Dermis microvascular lymphatic vessel endothelial cell (primary cell): ENCODE results near the gene ANKS1A. TPM values are rescaled to one million over a fixed set of nuclear protein-coding genes. Genes with fewer than 3 reads are reported as not detected.
"Not testable (repeated sequence)": the region's sequence is repeated elsewhere in the genome, so short reads cannot be mapped to it uniquely, and the experiment has no call there.

Experiments
- DNase-seq, 2 donors: peaks; one replicate each; pipeline versions ENCODE4 v3.0.0 to v3.0.0-alpha.2; 2010; ENCODE audit warnings: low read depth in 2 of 2
- total RNA-seq: library from RNA; depleted of rRNA; stranded (reverse); fragments of >200 nt; gene quantifications from 2 replicates; pipeline ENCODE4 v1.2.1, GENCODE V29; 2014

Gene ANKS1A
- total RNA-seq, 1 donor from 2014 or later: 20.0 TPM

- DNase-seq: no peak
These were observed 28.7 kb downstream of the ANKS1A start for GRCh38 chr6:34917626-34918285.

DNA sequence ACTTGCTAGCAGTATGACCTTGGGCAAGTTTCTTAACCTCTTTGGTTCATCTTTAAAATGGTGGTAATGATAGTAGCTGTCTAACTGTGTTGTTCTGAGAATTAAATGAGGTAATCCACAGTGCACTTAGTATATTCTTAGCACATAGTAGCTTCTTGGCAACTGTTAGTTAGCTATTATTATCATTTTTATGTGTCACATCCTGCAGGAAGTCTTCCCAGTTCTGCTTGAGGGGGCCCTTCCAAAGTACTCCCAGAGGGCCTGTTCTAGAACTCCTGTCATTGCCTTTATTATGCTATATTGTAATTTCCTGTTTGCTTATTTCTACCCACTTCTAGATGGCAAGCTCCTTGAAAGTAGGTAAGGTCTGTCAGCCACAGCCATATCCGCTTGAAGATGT lies 30.6 kb downstream of the ANKS1A start:
- DNase-seq: peak in 1 of 2 donors; percentile 77

GRCh38 chr6:34920097-34920496 lies 31.0 kb downstream of the ANKS1A start:
- no peak for DNase-seq

DNA sequence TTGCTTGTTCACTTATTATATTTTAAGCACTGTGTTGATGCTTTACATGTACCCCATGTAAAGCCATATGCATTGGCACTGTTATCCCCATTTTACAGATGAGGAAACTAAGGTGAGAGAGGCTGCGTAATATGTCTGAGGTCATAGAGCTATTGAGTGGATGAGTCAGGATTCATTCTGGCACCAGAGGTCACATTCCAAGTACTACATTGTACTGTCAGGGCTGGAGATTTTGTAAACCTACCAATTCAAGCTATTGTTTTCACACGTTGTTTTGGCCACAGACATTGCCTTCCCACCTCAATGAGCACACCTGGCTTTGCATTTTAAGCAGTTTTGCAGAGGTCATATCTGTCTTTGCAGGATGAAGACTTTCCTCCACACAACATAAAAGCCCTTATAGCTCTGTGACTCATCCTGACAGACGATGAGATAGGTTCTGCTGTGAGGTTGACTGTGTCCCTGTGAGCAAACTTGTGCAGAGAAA lies 33.2 kb downstream of the ANKS1A start:
- peak; percentile 10 to 41 for DNase-seq

DNA sequence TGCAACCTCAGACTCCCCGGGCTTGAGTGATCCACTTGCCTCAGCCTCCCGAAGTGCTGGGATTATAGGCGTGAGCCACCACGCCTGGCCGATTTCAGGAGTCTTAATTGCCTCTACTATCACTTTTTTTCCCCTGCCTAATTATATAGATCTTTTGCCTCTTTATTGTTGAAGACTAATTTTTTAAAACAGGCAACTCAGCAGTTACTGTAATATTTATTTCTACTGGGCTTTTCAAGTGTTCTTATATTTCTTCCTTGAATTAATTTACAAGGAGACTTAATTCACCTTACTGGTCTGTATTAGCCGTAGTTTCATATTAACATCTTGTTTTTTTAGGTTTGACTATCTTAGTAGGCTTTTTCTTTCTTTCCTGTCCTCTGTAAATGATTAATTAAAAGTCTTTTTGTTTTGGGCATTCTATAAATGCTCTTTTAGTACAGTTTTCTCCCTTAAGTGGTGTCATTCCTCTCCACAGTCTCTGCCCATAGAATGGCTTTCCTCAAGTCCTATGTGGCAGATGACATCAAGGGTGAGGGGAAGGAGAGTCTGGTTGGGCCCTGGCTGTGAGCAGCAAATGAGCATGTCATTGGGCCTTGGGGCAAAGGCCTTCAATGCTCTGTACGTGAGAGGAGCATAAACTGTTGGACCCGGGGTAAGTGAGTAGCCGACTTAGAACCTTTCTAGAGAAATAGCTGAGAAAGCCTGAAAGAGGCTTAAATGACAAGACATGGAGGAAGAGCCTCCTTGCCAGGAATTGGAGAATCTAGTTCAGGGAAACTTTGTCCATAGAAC lies 36.0 kb downstream of the ANKS1A start:
- no peak for DNase-seq

- DNase-seq: no peak
These were observed 37.6 kb downstream of the ANKS1A start for GRCh38 chr6:34926655-34927054.

- no peak for DNase-seq
These were observed 39.2 kb downstream of the ANKS1A start for GRCh38 chr6:34928220-34928619.

DNA sequence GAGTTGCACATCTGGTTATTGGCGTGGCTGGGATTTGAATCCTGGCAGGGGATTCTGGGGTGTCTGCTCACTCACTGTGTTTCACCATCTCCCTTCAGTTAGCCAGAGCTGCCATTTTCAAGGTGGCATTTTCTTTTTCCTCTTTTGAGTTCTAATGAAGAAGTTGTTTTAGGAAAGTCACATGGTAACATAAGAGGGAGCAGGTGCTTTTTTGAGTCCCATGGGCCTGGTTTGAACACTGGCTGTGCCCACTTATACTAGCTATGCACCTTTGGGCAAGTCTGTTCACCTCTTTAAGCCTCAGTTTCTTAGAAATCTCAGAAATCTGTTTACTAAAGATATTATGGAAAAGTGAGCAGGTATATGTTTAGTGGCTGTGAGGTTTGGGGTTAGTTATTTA lies 39.6 kb downstream of the ANKS1A start:
- DNase-seq: no peak

DNA sequence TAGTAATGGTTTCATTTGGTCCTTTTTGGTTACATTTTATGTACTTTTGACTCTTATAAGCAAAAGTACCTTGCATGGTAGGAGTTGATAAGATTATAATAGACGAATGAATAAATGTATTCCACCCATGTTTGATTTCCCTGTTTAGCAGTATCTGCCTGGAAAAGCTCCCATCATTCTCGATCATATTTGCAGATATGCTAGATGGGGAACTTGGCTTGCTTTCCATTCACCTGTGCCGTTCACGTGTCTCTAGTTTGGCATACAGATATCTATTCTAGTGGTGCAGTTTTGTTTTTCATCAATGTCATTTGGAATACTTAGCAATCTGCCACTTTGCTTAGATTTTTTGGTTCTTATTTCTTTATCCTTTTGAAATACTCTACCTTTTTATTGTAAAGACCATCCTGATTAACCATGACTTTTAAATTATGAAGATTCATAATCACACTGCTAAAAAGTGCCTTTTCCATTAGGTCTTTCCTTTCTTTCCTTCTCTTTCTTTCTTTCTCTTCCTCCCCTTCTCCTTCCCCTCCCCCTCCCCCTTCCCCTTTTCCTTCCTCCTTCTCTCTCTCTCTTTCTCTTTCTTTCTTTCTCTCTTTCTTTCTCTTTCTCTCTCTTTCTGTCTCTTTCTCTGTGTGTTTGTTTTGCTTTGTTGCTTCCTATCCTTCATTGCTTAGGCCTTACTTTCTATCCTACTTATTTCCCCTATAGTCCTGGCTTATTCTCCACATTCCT lies 40.4 kb downstream of the ANKS1A start:
- DNase-seq: no peak

DNA sequence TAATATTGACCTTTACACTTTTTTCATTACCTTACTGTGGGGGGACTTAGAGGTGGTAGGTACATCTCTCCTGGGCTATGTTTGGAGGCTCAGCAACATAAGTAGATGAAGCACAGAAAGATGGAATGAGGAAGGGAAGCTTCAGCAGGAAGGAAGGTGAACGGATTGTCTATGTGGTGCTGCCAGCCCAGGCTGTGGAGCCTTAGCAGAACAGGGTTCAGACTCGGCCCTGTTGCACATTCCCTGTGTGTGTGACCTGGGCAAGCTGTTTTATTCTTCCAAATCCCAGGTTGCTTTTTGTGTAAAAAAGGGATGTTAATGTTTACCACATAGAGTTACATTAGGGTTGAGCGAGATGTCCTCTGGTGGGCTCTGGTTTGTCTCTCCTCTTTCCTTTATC lies 41.2 kb downstream of the ANKS1A start:
- peak in 1 of 2 donors; percentile 17 for DNase-seq

DNA sequence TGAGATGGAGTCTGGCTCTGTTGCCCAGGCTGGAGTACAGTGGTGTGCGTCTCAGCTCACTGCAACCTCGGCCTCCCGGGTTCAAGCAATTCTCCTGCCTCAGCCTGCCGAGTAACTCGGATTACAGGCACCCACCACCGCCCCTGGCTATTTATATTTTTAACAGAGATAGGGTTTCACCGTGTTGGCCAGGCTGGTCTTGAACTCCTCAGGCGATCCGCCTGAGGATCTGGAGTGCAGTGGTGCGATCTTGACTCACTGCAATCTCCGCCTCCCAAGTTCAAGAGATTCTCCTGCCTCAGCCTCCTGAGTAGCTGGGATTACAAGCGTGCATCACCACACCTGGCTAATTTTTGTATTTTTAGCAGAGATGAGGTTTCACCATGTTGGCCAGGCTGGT lies 43.1 kb downstream of the ANKS1A start:
- not testable (repeated sequence) for DNase-seq

DNA sequence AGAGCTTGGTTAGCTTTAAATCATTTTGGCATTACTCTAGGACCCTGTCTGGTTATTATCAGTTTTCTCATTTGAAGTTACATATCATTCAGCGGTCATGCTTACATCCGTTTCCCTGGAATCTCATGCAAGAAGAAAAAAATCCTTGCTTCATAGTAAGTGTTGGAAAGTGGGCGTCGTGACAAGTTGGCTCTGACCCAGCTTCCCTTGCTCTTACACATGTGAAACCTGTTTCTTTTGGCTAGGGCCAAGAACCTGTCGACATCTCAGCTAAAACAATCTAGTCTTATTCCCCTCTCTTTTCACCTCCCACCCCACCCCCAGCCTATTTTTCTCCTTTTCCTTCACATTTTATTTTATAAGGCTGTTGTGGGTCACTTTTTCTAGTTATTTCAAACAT lies 45.5 kb downstream of the ANKS1A start:
- DNase-seq: peak; percentile 71 to 93

GRCh38 chr6:34938268-34938667 lies 49.2 kb downstream of the ANKS1A start:
- DNase-seq: peak in 1 of 2 donors; percentile 21

GRCh38 chr6:34940030-34940434 lies 51.0 kb downstream of the ANKS1A start:
- peak in 1 of 2 donors; percentile 30 for DNase-seq

DNA sequence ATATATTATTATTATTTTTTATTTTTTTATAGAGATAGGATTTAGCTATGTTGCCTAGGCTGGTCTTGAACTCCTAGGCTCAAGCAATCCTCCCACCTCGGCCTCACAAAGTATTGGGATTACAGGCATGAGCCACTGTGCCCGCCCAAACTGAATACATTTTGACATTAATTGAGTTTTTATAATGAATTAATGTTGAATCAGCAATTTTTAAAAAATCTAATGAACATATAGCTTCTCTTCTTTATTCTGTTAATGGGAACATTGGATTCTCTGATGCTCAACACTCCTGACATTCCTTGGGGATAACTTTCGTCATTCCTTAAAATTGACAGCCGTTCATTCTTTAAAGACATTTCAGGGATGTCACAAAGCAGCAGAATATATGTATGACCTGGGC lies 52.4 kb downstream of the ANKS1A start:
- no peak for DNase-seq

DNA sequence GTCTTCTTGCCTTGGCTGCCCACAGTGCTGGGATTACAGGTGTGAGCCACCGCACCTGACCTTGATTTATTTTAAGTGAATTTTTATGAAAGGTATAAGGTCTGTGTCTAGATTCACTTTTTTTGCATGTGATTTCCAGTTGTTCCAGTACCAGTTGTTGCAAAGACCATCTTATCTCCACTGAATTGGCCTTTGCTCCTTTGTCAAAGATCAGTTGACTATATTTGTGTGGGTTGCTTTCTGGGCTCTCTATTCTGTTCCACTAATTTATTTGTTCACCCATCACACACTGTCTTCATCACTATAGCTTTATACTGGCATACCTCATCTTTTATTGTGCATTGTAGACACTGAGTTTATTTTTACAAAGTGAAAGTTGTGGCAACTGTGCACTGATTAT lies 56.3 kb downstream of the ANKS1A start:
- no peak for DNase-seq

DNA sequence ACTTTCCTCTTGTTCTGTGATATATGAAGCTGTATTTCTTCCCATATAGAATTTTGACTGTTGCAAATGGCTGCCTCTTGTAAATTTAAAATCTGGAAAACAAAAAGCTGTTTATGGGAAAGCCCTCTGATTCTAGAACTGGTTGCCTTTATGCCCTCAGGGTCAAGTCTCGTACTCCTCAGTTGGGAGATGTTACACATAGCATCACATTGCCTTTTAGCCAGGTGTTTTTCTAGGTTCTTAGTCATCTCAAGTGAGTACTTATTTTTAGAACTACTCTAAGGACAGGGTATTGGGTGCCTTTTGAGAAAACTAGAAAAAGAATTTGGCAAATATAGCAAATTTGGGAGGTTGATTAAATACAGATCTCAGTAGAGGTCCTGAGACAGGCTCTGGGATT lies 58.5 kb downstream of the ANKS1A start:
- DNase-seq: no peak

DNA sequence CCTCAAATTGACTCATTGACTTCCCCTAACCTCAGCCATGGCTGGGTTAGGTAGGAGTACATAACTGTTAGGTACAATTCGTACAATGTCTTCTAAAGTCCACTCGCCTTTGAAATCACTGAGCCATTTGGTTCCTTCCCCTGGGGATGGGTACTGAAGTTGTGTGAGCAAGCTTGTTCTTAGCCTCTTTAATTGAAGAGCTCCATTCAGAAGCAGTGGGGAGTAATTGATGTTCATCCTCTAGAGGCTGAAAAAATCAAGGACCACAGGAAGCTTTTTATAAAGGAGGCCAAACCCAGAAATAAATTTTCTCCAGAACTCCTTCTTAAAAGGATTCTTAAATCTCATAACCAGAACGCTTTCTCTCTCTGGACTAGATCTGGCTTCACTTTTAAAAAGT lies 60.6 kb downstream of the ANKS1A start:
- no peak for DNase-seq

GRCh38 chr6:34950849-34951248 lies 61.8 kb downstream of the ANKS1A start:
- no peak for DNase-seq

DNA sequence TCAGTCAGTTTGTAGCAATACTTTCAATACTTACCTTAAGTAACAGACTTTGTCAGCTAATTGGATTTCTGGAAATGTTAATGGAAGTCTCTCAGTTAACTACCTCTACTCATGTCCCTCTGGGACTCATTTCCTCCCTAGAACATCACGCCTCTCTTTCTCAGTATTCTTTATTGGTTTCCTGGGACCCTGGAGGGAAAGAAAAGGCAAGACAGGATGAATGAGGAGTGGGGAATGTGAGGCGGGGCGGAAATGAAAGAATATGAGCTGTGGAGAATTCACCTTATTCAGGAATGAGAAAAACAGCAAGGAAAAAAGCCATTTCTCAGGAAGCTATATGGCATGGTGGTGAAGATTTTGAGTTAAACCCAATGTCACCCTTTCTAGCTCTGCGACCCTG lies 62.7 kb downstream of the ANKS1A start:
- DNase-seq: no peak

GRCh38 chr6:34953061-34954025 lies 64.3 kb downstream of the ANKS1A start:
- DNase-seq: peak; percentile 26 to 83
